NCI-H69 (cell line): Measurements from ENCODE around the gene ATE1.
"Not testable (repeated sequence)": the region's sequence is repeated elsewhere in the genome, so short reads cannot be mapped to it uniquely, and the experiment has no call there.

Source experiments
- DNase-seq: peaks from one replicate; lab custom pipeline; 2025; lab: John Stamatoyannopoulos, UW

ATE1 gene

GRCh38 chr10:121929585-121930267, 1.9 kb upstream of the ATE1 start:
- not testable (repeated sequence) for DNase-seq

DNA sequence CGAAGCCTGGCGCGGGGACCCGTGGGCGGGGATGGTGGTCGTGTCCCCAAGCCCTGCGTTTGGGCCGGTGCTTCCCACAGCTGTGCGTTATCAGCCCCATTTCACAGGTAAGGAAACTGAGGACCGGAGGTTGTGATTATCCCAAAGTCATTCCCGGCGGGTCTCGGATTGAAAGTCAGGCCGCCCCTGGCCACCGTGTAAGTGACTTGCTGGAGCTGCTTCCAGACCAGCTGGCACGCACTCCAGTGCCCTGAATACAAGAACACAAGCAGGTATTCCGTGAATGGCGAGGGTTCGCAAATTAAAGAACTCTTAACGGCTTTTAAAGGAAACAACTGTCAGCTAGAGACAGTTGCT, 675 bp upstream of the ATE1 start:
- DNase-seq: peak; percentile 51

DNA sequence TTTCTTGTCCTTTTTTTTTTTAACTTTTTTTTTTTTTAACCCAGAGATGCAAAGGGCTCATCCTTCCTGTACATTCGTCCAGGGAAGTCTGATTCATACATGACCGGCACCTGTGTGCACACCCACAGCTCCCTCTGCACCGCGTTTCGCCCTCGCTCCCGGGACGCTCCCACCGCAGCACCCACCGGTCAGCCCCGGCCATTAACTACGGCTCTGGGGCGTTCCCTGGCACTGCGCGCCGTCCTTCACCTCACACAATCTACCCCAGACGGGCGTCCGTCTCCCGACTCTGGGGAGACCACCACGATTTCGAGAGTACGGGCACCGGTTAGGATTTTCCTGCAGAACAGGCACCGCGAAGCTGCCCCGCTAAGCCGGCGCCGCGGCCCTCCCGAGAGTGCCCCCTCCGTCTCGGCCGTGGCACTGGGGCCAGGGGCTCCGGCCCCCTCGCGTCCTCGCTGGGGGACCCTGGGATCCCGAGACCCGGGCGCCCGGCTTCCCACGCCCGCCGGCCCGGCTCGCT, 452 bp downstream of the ATE1 start:
- DNase-seq: peak; percentile 53

GRCh38 chr10:121926671-121927317, 1.0 kb downstream of the ATE1 start:
- DNase-seq: peak; percentile 18

DNA sequence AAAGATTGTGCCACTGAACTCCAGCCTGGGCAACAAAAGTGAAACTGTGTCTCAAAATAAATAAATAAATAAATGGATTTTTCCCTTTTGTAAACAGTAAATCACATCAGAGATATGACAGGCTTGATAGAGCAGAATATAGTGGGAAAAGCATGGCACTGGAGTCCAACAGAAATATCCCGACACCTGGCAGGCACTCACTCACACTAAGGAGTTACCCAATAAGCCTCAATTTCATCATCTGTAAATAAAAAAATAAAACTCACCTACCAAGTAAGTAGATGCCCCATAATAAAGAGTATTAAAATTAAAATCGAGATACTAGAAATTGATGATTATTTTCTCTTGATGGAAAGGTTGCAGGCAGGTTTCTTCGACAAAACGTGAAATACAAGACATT, 1.7 kb downstream of the ATE1 start:
- no peak for DNase-seq

DNA sequence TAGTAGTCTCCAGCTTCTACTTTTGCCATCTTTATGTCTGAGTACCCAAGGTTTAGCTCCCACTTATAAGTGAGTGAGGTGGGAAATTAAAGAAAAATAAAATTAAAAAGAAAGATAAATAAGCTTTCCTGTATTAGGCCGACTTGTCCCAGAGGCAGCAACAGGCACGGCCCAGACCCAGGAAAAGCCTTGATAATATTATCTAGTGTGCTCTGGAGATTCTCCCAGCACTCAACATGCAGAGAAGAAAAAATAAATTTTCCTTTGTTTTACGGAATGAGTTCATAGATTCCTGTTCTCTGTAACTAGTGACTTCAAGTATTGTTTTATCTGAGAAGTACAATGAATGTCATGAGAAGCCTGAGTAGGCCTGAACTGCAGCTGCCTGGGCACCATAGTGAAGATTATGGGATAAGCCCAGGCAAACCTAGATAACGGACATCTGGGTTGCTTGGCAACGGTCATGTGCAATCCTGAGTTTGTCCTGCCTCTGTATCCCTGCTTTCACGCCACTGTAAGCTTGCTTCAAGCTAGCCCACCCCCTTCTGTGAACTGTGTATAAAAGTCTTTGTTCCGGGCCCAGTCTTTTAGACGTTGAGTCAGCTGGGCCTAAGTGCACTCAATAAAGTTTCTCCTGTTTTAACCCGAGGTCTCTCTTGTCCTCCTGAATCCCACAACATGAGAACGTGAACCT, 6.4 kb downstream of the ATE1 start:
- DNase-seq: no peak

- no peak for DNase-seq
Measured at GRCh38 chr10:121919666-121920065, 8.2 kb downstream of the ATE1 start.

- DNase-seq: not testable (repeated sequence)
Measured at GRCh38 chr10:121918800-121919199, 9.0 kb downstream of the ATE1 start.

- DNase-seq: no peak
Measured at GRCh38 chr10:121914661-121915060, 13.2 kb downstream of the ATE1 start.

DNA sequence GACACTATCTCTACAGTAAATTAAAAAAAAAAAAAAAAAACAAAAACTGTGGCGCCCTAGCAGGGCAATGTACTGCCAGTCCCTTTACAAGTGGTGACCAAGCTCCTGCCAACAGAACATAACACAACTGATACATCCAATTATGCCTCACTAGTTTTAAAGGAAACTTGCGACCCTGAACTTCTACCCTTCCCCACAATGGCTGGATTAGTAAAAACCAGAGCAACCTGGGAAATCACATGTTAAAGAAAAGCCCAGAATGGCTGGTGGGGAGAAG, 16.5 kb downstream of the ATE1 start:
- DNase-seq: no peak

- DNase-seq: no peak
Measured at GRCh38 chr10:121910673-121911420, 17.0 kb downstream of the ATE1 start.

DNA sequence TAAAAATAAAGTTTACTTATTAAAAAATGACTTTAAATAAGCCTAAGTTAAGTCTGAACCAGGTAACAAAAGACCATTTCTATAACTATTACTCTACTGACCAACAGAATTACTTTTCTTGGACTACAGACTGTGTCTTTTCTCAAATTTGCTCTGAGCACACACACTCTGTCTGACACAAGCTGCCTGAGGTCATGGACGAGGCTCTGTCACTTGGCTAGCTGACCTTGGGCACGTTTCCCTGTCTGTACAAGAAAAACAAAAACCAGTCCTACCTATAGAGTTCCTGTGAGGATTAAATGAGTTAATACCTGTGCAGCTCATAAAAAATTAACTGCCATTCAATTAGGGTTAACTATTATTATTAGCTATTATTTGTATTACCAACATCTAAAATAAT, 22.9 kb downstream of the ATE1 start:
- no peak for DNase-seq

DNA sequence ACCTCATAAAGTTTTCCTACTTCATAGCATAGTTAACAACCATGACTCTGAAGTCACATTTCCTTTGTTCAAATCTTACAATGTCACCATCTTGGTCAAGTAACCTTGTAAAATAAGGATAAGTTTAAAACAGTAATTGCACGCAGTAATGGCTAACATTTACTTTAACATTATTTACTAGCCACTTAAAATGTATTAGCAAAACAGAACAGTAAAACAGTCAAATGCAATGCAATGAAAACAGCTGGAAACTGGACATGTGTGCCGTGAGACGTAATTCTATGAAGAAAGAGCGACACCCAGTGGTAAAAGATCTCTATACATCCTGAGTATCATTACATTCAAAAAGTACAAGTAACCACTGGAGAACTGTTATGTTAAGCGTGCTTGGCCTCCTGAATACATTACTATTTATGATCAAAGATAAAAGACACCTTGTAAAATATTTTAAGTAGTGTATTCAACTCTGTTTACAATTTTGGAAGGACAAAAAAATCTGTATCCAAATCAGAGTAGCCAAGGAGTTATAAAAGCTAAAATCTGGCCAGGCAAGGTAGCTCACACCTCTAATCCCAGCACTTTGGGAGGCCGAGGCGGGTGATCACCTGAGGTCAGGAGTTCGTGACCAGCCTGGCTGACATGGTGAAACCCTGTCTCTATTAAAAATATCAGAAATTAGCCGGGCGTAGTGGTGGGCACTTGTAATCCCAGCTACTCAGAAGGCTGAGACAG, 27.2 kb downstream of the ATE1 start:
- peak; percentile 79 for DNase-seq

DNA sequence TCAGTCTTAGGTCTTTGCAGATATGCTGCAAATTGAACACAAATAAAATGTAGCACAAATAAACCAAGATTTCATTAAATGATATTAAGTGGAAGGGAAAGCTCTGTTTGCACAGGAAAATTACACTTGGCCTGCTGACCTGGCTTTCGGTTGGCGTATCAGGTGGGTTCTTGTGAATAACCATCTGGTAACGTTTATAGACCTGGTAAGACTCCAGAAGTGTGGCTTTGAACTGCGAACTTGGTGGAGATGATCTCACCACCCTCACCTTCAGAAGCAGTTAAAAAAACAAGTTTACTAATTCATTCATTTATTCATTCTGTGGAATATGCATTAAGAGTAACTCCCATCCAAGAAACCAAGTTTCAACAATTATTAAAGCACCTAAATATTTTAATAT, 28.1 kb downstream of the ATE1 start:
- DNase-seq: peak; percentile 83

GRCh38 chr10:121891103-121891502, 36.7 kb downstream of the ATE1 start:
- DNase-seq: peak; percentile 23

DNA sequence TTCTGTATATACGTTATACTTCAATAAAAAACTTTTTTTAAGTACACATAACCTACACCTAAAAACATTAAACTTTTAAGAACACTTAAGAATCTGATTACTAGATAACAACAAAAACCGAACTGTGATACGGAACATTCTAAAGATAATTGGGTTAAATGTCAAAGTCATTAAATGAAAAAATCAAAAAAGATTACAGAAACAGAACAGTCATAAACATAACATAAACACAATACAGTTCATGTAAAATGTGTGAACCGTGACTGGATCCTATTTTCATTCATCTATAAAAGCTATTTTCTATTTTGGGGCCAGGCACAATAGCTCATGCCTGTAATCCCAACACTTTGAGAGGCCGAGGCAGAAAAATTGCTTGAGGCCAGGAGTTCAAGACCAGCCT, 38.6 kb downstream of the ATE1 start:
- DNase-seq: no peak

- DNase-seq: peak; percentile 65
Measured at GRCh38 chr10:121886997-121887622, 40.7 kb downstream of the ATE1 start.

DNA sequence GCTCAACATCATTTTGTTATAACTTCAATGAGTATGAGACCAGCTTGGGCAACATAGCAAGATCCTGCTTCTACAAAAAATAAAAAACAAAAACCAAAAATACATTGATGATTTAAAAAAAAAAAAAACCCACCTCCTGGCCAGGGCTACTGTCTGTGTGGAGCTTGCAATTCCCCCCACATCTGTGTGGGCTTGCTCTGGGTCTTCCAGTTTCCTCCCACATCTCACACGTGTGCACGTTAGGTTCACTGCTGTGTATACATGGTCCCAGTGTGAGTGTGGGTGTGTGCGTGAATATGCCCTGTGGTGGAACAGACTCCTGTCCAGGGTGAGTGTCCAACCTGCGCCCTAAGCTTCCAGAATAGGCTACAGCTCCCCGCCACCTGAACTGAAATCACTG, 41.6 kb downstream of the ATE1 start:
- DNase-seq: no peak

DNA sequence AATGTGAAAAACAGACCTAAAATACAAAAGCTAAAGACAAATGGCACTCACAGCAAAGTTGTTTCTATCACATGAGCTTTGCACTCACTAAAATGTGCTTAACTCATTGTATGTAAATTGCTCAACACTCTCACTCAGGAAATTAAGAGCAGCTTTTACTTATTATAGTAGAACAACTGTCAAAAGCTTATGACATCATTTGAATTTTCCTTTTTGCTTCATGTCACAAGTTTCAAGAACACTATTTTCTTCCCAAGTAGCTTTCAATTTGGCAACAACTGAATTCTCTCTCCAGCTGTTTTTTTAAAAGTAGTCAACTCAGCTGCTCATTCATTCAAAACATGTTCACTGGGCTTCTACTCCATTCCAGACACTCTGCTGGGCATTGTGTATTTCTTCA, 46.9 kb downstream of the ATE1 start:
- peak; percentile 40 for DNase-seq

- DNase-seq: no peak
Measured at GRCh38 chr10:121879476-121879875, 48.4 kb downstream of the ATE1 start.

GRCh38 chr10:121873236-121873635, 54.6 kb downstream of the ATE1 start:
- no peak for DNase-seq

DNA sequence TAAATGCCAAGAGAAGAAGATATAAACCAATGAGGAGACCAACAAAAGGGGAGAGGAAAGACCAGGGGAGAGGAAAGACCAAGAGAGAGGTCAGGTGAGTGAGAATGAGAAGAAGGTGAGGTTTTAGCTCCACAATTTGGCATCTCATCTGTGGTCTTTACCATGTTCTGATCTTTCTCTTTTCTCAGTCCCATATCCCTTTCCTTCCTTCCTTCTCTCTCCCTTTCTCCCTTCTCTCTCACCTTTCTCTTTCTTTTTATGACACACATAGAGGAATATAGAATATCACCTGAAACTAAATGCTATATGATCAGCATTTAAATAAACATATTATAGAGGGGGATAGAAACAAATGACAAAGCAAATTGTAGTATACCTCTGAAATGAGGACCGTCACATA, 57.4 kb downstream of the ATE1 start:
- DNase-seq: no peak
